Measurements from ENCODE around the gene C4orf17.

DNA sequence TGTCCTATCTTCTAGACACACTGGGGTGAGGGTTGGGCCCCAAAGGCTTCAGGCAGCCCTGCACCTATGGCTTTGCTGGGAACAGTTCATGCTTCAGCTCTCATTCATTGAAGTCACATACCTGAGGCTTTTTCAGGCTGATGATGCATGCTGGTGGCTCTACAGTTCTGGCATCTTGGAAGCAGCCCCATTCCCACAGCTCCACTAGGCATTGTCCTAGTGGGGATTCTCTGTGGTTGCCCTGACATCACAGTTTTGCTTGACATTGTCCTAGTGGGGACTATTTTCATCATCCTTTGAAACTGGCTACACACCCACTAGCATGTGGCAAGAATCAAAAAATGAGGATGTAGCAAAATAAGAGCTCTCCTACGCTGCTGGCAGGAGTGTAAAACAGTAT, 37.7 kb upstream of the C4orf17 start:
- TF ChIP-seq, protein P1, sequence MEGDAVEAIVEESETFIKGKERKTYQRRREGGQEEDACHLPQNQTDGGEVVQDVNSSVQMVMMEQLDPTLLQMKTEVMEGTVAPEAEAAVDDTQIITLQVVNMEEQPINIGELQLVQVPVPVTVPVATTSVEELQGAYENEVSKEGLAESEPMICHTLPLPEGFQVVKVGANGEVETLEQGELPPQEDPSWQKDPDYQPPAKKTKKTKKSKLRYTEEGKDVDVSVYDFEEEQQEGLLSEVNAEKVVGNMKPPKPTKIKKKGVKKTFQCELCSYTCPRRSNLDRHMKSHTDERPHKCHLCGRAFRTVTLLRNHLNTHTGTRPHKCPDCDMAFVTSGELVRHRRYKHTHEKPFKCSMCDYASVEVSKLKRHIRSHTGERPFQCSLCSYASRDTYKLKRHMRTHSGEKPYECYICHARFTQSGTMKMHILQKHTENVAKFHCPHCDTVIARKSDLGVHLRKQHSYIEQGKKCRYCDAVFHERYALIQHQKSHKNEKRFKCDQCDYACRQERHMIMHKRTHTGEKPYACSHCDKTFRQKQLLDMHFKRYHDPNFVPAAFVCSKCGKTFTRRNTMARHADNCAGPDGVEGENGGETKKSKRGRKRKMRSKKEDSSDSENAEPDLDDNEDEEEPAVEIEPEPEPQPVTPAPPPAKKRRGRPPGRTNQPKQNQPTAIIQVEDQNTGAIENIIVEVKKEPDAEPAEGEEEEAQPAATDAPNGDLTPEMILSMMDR (IDR thresholded peaks at IDR 0.05; ENCODE audit: poor library complexity, severe bottlenecking): no peak
- TF ChIP-seq, protein P2, sequence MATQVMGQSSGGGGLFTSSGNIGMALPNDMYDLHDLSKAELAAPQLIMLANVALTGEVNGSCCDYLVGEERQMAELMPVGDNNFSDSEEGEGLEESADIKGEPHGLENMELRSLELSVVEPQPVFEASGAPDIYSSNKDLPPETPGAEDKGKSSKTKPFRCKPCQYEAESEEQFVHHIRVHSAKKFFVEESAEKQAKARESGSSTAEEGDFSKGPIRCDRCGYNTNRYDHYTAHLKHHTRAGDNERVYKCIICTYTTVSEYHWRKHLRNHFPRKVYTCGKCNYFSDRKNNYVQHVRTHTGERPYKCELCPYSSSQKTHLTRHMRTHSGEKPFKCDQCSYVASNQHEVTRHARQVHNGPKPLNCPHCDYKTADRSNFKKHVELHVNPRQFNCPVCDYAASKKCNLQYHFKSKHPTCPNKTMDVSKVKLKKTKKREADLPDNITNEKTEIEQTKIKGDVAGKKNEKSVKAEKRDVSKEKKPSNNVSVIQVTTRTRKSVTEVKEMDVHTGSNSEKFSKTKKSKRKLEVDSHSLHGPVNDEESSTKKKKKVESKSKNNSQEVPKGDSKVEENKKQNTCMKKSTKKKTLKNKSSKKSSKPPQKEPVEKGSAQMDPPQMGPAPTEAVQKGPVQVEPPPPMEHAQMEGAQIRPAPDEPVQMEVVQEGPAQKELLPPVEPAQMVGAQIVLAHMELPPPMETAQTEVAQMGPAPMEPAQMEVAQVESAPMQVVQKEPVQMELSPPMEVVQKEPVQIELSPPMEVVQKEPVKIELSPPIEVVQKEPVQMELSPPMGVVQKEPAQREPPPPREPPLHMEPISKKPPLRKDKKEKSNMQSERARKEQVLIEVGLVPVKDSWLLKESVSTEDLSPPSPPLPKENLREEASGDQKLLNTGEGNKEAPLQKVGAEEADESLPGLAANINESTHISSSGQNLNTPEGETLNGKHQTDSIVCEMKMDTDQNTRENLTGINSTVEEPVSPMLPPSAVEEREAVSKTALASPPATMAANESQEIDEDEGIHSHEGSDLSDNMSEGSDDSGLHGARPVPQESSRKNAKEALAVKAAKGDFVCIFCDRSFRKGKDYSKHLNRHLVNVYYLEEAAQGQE (IDR thresholded peaks at IDR 0.05; ENCODE audit: borderline replicate concordance): no peak
- TF ChIP-seq EZH2 (IDR thresholded peaks at IDR 0.05; ENCODE audit: borderline replicate concordance, insufficient read depth, low read length, poor library complexity, severe bottlenecking): no peak
- no peak for TF ChIP-seq RAD21 (conservative IDR thresholded peaks at IDR 0.05)
- no peak for TF ChIP-seq SMC3 (conservative IDR thresholded peaks at IDR 0.05; ENCODE audit: poor library complexity)
- TF ChIP-seq MXI1 (conservative IDR thresholded peaks at IDR 0.05; ENCODE audit: poor library complexity, severe bottlenecking): no peak
- TF ChIP-seq EP300 (conservative IDR thresholded peaks at IDR 0.05; ENCODE audit: poor library complexity, severe bottlenecking): no peak
- TF ChIP-seq POLR2AphosphoS5 (IDR thresholded peaks at IDR 0.05): no peak
- TF ChIP-seq TAF1 (IDR thresholded peaks at IDR 0.05; ENCODE audit: low read depth): no peak
